Stimulated activated naive CD8-positive, alpha-beta T cell treated with anti-CD3 and anti-CD28 coated beads, Interleukin-15, Interleukin-2, amounts not matched to agents 100 ng/mL and 50 ng/mL, for 24 hours (primary cell): ENCODE measurements around the gene GXYLT1.

Experiments
- H3K27ac Mint-ChIP-seq: one replicate; pipeline ENCODE4 v1.8.0; 2021; ENCODE audit warnings: mild to moderate bottlenecking, mixed read lengths
- H3K27me3 Mint-ChIP-seq: one replicate; pipeline ENCODE4 v1.8.0; 2021; ENCODE audit warnings: mixed read lengths
- H3K36me3 Mint-ChIP-seq: one replicate; pipeline ENCODE4 v1.8.0; 2021; ENCODE audit warnings: low read depth, mixed read lengths
- H3K4me1 Mint-ChIP-seq: one replicate; pipeline ENCODE4 v1.8.0; 2021; ENCODE audit warnings: low read depth, mixed read lengths
- H3K4me3 Mint-ChIP-seq: one replicate; pipeline ENCODE4 v1.8.0; 2021; ENCODE audit warnings: mild to moderate bottlenecking, mixed read lengths
- H3K9me3 Mint-ChIP-seq: one replicate; pipeline ENCODE4 v1.8.0; 2021; ENCODE audit warnings: mixed read lengths

The GXYLT1 gene

GRCh38 chr12:42166501-42166900 is 21.8 kb upstream of the GXYLT1 start:
- no peaks in the 10 kb centered on the region for H3K27me3 Mint-ChIP-seq
- no peaks in the 10 kb centered on the region for H3K9me3 Mint-ChIP-seq
- peaks cover 16% of the 10 kb centered on the region for H3K36me3 Mint-ChIP-seq
- H3K4me3 Mint-ChIP-seq = no peak overlapping the region
- peaks cover 20% of the 10 kb centered on the region for H3K4me1 Mint-ChIP-seq
- H3K27ac Mint-ChIP-seq = no peak overlapping the region

GRCh38 chr12:42163913-42164312 is 19.2 kb upstream of the GXYLT1 start:
- no peak overlapping the region for H3K4me3 Mint-ChIP-seq

GRCh38 chr12:42162965-42163364 is 18.3 kb upstream of the GXYLT1 start:
- H3K27me3 Mint-ChIP-seq = no peaks in the 10 kb centered on the region
- peaks cover 12% of the 10 kb centered on the region for H3K36me3 Mint-ChIP-seq
- peak overlapping the region; percentile 16 for H3K27ac Mint-ChIP-seq
- peaks cover 20% of the 10 kb centered on the region for H3K4me1 Mint-ChIP-seq
- H3K4me3 Mint-ChIP-seq = no peak overlapping the region
- H3K9me3 Mint-ChIP-seq = no peaks in the 10 kb centered on the region

More at GRCh38 chr12:42163913-42164312, 19.2 kb upstream of the GXYLT1 start:
- H3K36me3 Mint-ChIP-seq = peaks cover 13% of the 10 kb centered on the region
- H3K4me1 Mint-ChIP-seq = peaks cover 20% of the 10 kb centered on the region
- H3K27me3 Mint-ChIP-seq = no peaks in the 10 kb centered on the region
- no peak overlapping the region for H3K27ac Mint-ChIP-seq
- no peaks in the 10 kb centered on the region for H3K9me3 Mint-ChIP-seq

- Mint-ChIP-seq H3K4me1 (peaks cover 20% of the 10 kb centered on the region), H3K4me3 (no peak overlapping the region), H3K27me3 (no peaks in the 10 kb centered on the region), H3K9me3 (no peaks in the 10 kb centered on the region), H3K36me3 (peaks cover 12% of the 10 kb centered on the region), H3K27ac (no peak overlapping the region)
Measured at GRCh38 chr12:42162193-42162592, 17.5 kb upstream of the GXYLT1 start.

- Mint-ChIP-seq H3K4me1 (peaks cover 17% of the 10 kb centered on the region), H3K36me3 (peaks cover 10% of the 10 kb centered on the region), H3K27me3 (no peaks in the 10 kb centered on the region), H3K27ac (peak overlapping the region; percentile 70), H3K9me3 (no peaks in the 10 kb centered on the region), H3K4me3 (no peak overlapping the region)
Measured at GRCh38 chr12:42161529-42161928, 16.9 kb upstream of the GXYLT1 start.

GRCh38 chr12:42156232-42156631 is 11.6 kb upstream of the GXYLT1 start:
- no peak overlapping the region for H3K27ac Mint-ChIP-seq

GRCh38 chr12:42145552-42146215 is 1.0 kb upstream of the GXYLT1 start:
- peaks cover under 1% of the 10 kb centered on the region for H3K36me3 Mint-ChIP-seq
- peaks cover 37% of the 10 kb centered on the region for H3K4me1 Mint-ChIP-seq
- peak overlapping the region; percentile 78 for H3K4me3 Mint-ChIP-seq
- no peaks in the 10 kb centered on the region for H3K9me3 Mint-ChIP-seq
- H3K27me3 Mint-ChIP-seq = no peaks in the 10 kb centered on the region
- peak overlapping the region; percentile 77 for H3K27ac Mint-ChIP-seq

More at GRCh38 chr12:42156232-42156631, 11.6 kb upstream of the GXYLT1 start:
- Mint-ChIP-seq H3K9me3 (no peaks in the 10 kb centered on the region), H3K4me1 (no peaks in the 10 kb centered on the region), H3K36me3 (peaks cover under 1% of the 10 kb centered on the region), H3K4me3 (no peak overlapping the region), H3K27me3 (no peaks in the 10 kb centered on the region)

- Mint-ChIP-seq H3K27ac (peak overlapping the region; percentile 77), H3K4me3 (peak overlapping the region; percentile 78), H3K9me3 (no peaks in the 10 kb centered on the region), H3K27me3 (no peaks in the 10 kb centered on the region), H3K4me1 (peaks cover 41% of the 10 kb centered on the region), H3K36me3 (peaks cover 4% of the 10 kb centered on the region)
Measured at GRCh38 chr12:42145197-42145549, 499 bp upstream of the GXYLT1 start.

- peak overlapping the region; percentile 95 for H3K4me3 Mint-ChIP-seq
- peaks cover 48% of the 10 kb centered on the region for H3K4me1 Mint-ChIP-seq
- H3K27ac Mint-ChIP-seq = peak overlapping the region; percentile 85
- H3K36me3 Mint-ChIP-seq = peaks cover 4% of the 10 kb centered on the region
- H3K27me3 Mint-ChIP-seq = no peaks in the 10 kb centered on the region
- H3K9me3 Mint-ChIP-seq = no peaks in the 10 kb centered on the region
Measured at GRCh38 chr12:42144158-42144407, 591 bp downstream of the GXYLT1 start.

GRCh38 chr12:42143452-42144157 is 1.1 kb downstream of the GXYLT1 start:
- peak overlapping the region; percentile 95 for H3K4me3 Mint-ChIP-seq
- peak overlapping the region; percentile 85 for H3K27ac Mint-ChIP-seq
- peaks cover 4% of the 10 kb centered on the region for H3K36me3 Mint-ChIP-seq
- no peaks in the 10 kb centered on the region for H3K27me3 Mint-ChIP-seq
- no peaks in the 10 kb centered on the region for H3K9me3 Mint-ChIP-seq
- H3K4me1 Mint-ChIP-seq = peaks cover 48% of the 10 kb centered on the region

GRCh38 chr12:42141981-42142606 is 2.6 kb downstream of the GXYLT1 start:
- H3K27me3 Mint-ChIP-seq = no peaks in the 10 kb centered on the region
- H3K4me1 Mint-ChIP-seq = peaks cover 48% of the 10 kb centered on the region
- no peak overlapping the region for H3K27ac Mint-ChIP-seq
- H3K9me3 Mint-ChIP-seq = no peaks in the 10 kb centered on the region
- H3K4me3 Mint-ChIP-seq = no peak overlapping the region
- H3K36me3 Mint-ChIP-seq = peaks cover 4% of the 10 kb centered on the region

GRCh38 chr12:42140901-42141300 is 3.8 kb downstream of the GXYLT1 start:
- peaks cover 8% of the 10 kb centered on the region for H3K36me3 Mint-ChIP-seq
- H3K4me1 Mint-ChIP-seq = peaks cover 52% of the 10 kb centered on the region
- no peaks in the 10 kb centered on the region for H3K27me3 Mint-ChIP-seq
- H3K9me3 Mint-ChIP-seq = no peaks in the 10 kb centered on the region
- no peak overlapping the region for H3K27ac Mint-ChIP-seq
- no peak overlapping the region for H3K4me3 Mint-ChIP-seq

- no peak overlapping the region for H3K4me3 Mint-ChIP-seq
- H3K27ac Mint-ChIP-seq = no peak overlapping the region
- peaks cover 17% of the 10 kb centered on the region for H3K36me3 Mint-ChIP-seq
- H3K9me3 Mint-ChIP-seq = no peaks in the 10 kb centered on the region
- peaks cover 46% of the 10 kb centered on the region for H3K4me1 Mint-ChIP-seq
- H3K27me3 Mint-ChIP-seq = no peaks in the 10 kb centered on the region
Measured at GRCh38 chr12:42135259-42135814, 9.3 kb downstream of the GXYLT1 start.

GRCh38 chr12:42130672-42131402 is 13.8 kb downstream of the GXYLT1 start:
- Mint-ChIP-seq H3K9me3 (no peaks in the 10 kb centered on the region), H3K36me3 (peaks cover 12% of the 10 kb centered on the region), H3K4me3 (no peak overlapping the region), H3K27ac (no peak overlapping the region), H3K4me1 (peaks cover 56% of the 10 kb centered on the region), H3K27me3 (no peaks in the 10 kb centered on the region)
